Measurements from ENCODE around the gene NUP205. TPM values are rescaled to one million over a fixed set of nuclear protein-coding genes. Genes with fewer than 3 reads are reported as not detected.

The NUP205 gene
- total and polyA plus RNA-seq, 2 of the 13 experiments (the other 11 are each of a cell fraction or from before 2014, with no cell fraction given): 46.2 to 87.2 TPM

GRCh38 chr7:135537453-135537852 is 20.3 kb upstream of the NUP205 start:
- BruUV-seq (replicated peaks): no TSS peak
- no peak overlapping the region for H3K4me3 ChIP-seq (replicated peaks in 1 of 3; ENCODE audit: insufficient read depth in 1 of 3, low read depth in 2 of 3, low read length in 3 of 3)
- no peaks in the 10 kb centered on the region for H3K27me3 ChIP-seq (ENCODE audit: control insufficient read depth in 1 of 2, insufficient read depth in 2 of 2, low read length in 2 of 2)
- H3K9ac ChIP-seq (ENCODE audit: insufficient read depth, low read depth, low read length): no peak overlapping the region
- H2AFZ ChIP-seq (ENCODE audit: low read length): peak overlapping the region; percentile 59
- CTCF ChIA-PET (ENCODE audit: low intra/inter-chr PET ratio, low total read pairs): no interaction called here
- no peak for ATAC-seq
- H3K4me2 ChIP-seq (ENCODE audit: low read depth, low read length): no peak overlapping the region
- H3K79me2 ChIP-seq (ENCODE audit: insufficient read depth, low read length): no peaks in the 10 kb centered on the region
- no peak for FAIRE-seq
- no peaks in the 10 kb centered on the region for H3K9me3 ChIP-seq (ENCODE audit: low read length)
- DNase-seq (ENCODE audit: low spot score): no peak
- no peak overlapping the region for H3K27ac ChIP-seq (ENCODE audit: extremely low read length, insufficient read depth, low read length)
- TF ChIP-seq KMT2A (CRISPR knock-in tag; IDR thresholded peaks at IDR 0.05) (no peak), BCL6 (CRISPR knock-in tag; IDR thresholded peaks at IDR 0.05) (no peak), SATB2 (CRISPR knock-in tag; IDR thresholded peaks at IDR 0.05) (no peak), ZFP41 (CRISPR knock-in tag; IDR thresholded peaks at IDR 0.05; ENCODE audit: borderline replicate concordance) (no peak), HNF4A (CRISPR knock-in tag; IDR thresholded peaks at IDR 0.05) (no peak), TCF7L2 (IDR thresholded peaks at IDR 0.05; ENCODE audit: low read depth, low read length) (no peak), GLMP (CRISPR knock-in tag; IDR thresholded peaks at IDR 0.05; ENCODE audit: borderline replicate concordance) (no peak), ZNF639 (CRISPR knock-in tag; conservative IDR thresholded peaks at IDR 0.05) (no peak), NBN (conservative IDR thresholded peaks at IDR 0.05) (no peak), ZFP37 (CRISPR knock-in tag; IDR thresholded peaks at IDR 0.05; ENCODE audit: borderline replicate concordance) (no peak), POLR2AphosphoS2 (IDR thresholded peaks at IDR 0.05; ENCODE audit: low read depth, low read length) (no peak), ZNF703 (CRISPR knock-in tag; IDR thresholded peaks at IDR 0.05; ENCODE audit: borderline replicate concordance) (no peak)
- TF ChIP-seq, protein P1, sequence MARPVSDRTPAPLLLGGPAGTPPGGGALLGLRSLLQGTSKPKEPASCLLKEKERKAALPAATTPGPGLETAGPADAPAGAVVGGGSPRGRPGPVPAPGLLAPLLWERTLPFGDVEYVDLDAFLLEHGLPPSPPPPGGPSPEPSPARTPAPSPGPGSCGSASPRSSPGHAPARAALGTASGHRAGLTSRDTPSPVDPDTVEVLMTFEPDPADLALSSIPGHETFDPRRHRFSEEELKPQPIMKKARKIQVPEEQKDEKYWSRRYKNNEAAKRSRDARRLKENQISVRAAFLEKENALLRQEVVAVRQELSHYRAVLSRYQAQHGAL (CRISPR knock-in tag; IDR thresholded peaks at IDR 0.05; ENCODE audit: not compliant biosample characterization): no peak
- TF ChIP-seq, protein P2, sequence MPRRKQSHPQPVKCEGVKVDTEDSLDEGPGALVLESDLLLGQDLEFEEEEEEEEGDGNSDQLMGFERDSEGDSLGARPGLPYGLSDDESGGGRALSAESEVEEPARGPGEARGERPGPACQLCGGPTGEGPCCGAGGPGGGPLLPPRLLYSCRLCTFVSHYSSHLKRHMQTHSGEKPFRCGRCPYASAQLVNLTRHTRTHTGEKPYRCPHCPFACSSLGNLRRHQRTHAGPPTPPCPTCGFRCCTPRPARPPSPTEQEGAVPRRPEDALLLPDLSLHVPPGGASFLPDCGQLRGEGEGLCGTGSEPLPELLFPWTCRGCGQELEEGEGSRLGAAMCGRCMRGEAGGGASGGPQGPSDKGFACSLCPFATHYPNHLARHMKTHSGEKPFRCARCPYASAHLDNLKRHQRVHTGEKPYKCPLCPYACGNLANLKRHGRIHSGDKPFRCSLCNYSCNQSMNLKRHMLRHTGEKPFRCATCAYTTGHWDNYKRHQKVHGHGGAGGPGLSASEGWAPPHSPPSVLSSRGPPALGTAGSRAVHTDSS (CRISPR knock-in tag; conservative IDR thresholded peaks at IDR 0.05): no peak
- TF ChIP-seq, protein P3, sequence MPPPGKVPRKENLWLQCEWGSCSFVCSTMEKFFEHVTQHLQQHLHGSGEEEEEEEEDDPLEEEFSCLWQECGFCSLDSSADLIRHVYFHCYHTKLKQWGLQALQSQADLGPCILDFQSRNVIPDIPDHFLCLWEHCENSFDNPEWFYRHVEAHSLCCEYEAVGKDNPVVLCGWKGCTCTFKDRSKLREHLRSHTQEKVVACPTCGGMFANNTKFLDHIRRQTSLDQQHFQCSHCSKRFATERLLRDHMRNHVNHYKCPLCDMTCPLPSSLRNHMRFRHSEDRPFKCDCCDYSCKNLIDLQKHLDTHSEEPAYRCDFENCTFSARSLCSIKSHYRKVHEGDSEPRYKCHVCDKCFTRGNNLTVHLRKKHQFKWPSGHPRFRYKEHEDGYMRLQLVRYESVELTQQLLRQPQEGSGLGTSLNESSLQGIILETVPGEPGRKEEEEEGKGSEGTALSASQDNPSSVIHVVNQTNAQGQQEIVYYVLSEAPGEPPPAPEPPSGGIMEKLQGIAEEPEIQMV (CRISPR knock-in tag; IDR thresholded peaks at IDR 0.05; ENCODE audit: low read depth): no peak
- TF ChIP-seq, protein P4, sequence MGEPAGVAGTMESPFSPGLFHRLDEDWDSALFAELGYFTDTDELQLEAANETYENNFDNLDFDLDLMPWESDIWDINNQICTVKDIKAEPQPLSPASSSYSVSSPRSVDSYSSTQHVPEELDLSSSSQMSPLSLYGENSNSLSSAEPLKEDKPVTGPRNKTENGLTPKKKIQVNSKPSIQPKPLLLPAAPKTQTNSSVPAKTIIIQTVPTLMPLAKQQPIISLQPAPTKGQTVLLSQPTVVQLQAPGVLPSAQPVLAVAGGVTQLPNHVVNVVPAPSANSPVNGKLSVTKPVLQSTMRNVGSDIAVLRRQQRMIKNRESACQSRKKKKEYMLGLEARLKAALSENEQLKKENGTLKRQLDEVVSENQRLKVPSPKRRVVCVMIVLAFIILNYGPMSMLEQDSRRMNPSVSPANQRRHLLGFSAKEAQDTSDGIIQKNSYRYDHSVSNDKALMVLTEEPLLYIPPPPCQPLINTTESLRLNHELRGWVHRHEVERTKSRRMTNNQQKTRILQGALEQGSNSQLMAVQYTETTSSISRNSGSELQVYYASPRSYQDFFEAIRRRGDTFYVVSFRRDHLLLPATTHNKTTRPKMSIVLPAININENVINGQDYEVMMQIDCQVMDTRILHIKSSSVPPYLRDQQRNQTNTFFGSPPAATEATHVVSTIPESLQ (CRISPR knock-in tag; conservative IDR thresholded peaks at IDR 0.05): no peak
- intact Hi-C loops (cut with micrococcal nuclease; ENCODE audit: unreplicated experiment): no loop called here
- no peaks in the 10 kb centered on the region for H4K20me1 ChIP-seq (ENCODE audit: insufficient read depth, low read length)
- H3K36me3 ChIP-seq (replicated peaks in 1 of 2; ENCODE audit: control insufficient read depth in 1 of 2, insufficient read depth in 2 of 2, low read length in 2 of 2): no peaks in the 10 kb centered on the region
- POLR2A ChIA-PET: no interaction called here
- WGBS (ENCODE audit: low lambda C conversion rate): 36% methylated on average over 1 of the region's 1 CpG
- in situ Hi-C loops (cut with HindIII; ENCODE audit: extremely low pct_ligation_motif_present, low pct_unique_long_range_greater_than_20kb): no loop called here
- H3K4me1 ChIP-seq (ENCODE audit: insufficient read depth, low read length): 0 out of 2 replicates have a peak, but pooled peaks cover 9% of the 10 kb centered on the region

All from HepG2 (cell line).